Heart left ventricle (tissue), 16 donors: Measurements from ENCODE around the gene PDX1. TPM values are rescaled to one million over a fixed set of nuclear protein-coding genes. Genes with fewer than 3 reads are reported as not detected.

Source experiments
- ATAC-seq, 4 donors: fragments of 200-7000 bp; cut with Tn5 transposase; one replicate each; pipeline ENCODE4 v1.9.1; 2020 to 2022; ENCODE audit warnings: moderate library complexity in 4 of 4, mild to moderate bottlenecking in 3 of 4, moderate number of reproducible peaks in 1 of 4
- DNase-seq, 5 donors: peaks; one replicate each; pipeline ENCODE4 v3.0.0-alpha.2; 2020
- H3K27ac ChIP-seq, 12 donors: fragments of 200-600 bp; sonication (generic) in 4 of 12; one replicate each; pipeline versions ENCODE4 v1.5.0 to v1.8.0; 2016 to 2022; ENCODE audit warnings: mild to moderate bottlenecking in 2 of 12
- H3K27me3 ChIP-seq, 9 donors: fragments of 200-600 bp; sonication (generic) in 2 of 9; one replicate each; pipeline versions ENCODE4 v1.5.1 to v1.8.0; 2016 to 2022; ENCODE audit warnings: mild to moderate bottlenecking in 3 of 9
- H3K36me3 ChIP-seq, 9 donors: fragments of 200-600 bp; sonication (generic) in 2 of 9; one replicate each; pipeline versions ENCODE4 v1.5.0 to v1.8.0; 2018 to 2022; ENCODE audit warnings: mild to moderate bottlenecking in 2 of 9
- H3K4me1 ChIP-seq, 12 donors: fragments of 200-600 bp; sonication (generic) in 4 of 12; one replicate each; pipeline versions ENCODE4 v1.5.0 to v1.8.0; 2016 to 2022; ENCODE audit warnings: mild to moderate bottlenecking in 3 of 12
- H3K4me3 ChIP-seq, 12 donors: fragments of 200-600 bp; sonication (generic) in 4 of 12; one replicate each; pipeline versions ENCODE4 v1.5.0 to v1.8.0; 2017 to 2022; ENCODE audit warnings: mild to moderate bottlenecking in 9 of 12, moderate library complexity in 4 of 12
- H3K9me3 ChIP-seq, 12 donors: fragments of 200-600 bp; sonication (generic) in 4 of 12; one replicate each; pipeline versions ENCODE4 v1.5.0 to v1.8.0; 2016 to 2022; ENCODE audit warnings: mild to moderate bottlenecking in 1 of 12
- CTCF ChIP-seq, 12 donors: fragments of 200-600 bp; sonication (generic) in 4 of 12; IDR thresholded peaks; one replicate each; pipeline versions ENCODE4 v1.5.0 to v1.8.0; 2018 to 2022; ENCODE audit warnings: antibody characterized with exemption in 12 of 12, mild to moderate bottlenecking in 5 of 12
- POLR2A ChIP-seq, 2 donors: fragments of 450-650 bp; IDR thresholded peaks; one replicate each; pipeline ENCODE4 v1.6.1; 2017; ENCODE audit warnings: antibody characterized with exemption in 2 of 2, mild to moderate bottlenecking in 2 of 2, moderate library complexity in 2 of 2
- WGBS, 4 donors: extraction: QIAGEN DNeasy Blood & Tissue Kit in 2 of 4; methylation state at CpG; one replicate each; pipeline versions ENCODE4 v1.1.5 to v1.1.7; 2013 to 2018; 5-methylcytosine and 5-hydroxymethylcytosine counted together
- intact Hi-C, 10 donors: fragments of 100-400 bp; cut with DNase I; formaldehyde crosslinking; loops; one replicate each; pipeline versions ENCODE4 v1.11.1 to v1.14.2; 2022
- polyA plus RNA-seq, 2 donors: library from polyadenylated mRNA; stranded (reverse); fragments of 200-250 nt; gene quantifications; one replicate each; pipeline ENCODE4 v1.2.3, GENCODE V29; 2013
- total RNA-seq, 9 donors: library from RNA; depleted of rRNA in 2 of 9; stranded (reverse); fragments of >200 nt in 2 of 9; fragmentation: NEBNext Ultra II Directional in 3 of 9; extraction: Animal tissue kit (Norgen Biotek cat#: 25700) in 3 of 9; gene quantifications; one replicate each; pipeline versions ENCODE4 v1.1.0 to v1.2.4, GENCODE V29; 2016 to 2023
- donor health status: ischemic (EF 13 %, LVEDD 7.1; RV severe dilation, severe dysfunction).
- donor health status: healthy with polysubstance abuse.
- donor health status: DM: no; HTN: yes; CAD: no.
- donor health status: DM: no; HTN: no; CAD: no.
- donor health status: ischemic (EF 25% LVEDD 6.9; RV normal size, moderate dysfunction).
- donor health status: ischemic (EF 25% LVEDD 5.7; RV mildly dilated, moderate dysfunction).
- donor health status: healthy.
- donor health status: DM: yes; HTN: yes; CAD: no.
- donor health status: ischemic (EF 35%, LVEDD 5.7; RV mildly dilated, moderate dysfunction).
- donor health status: nonischemic (EF 11% LVEDD 7.7; RV severe dilation, severe dysfunction).
- donor health status: DM: yes; HTN: yes; CAD: no.
- donor health status: PGD.
- donor health status: ischemic (EF 29% LVEDD 5.4; RV normal size, mild dysfunction).
- donor health status: nonischemic (EF 23%, LVEDD 6.1; RV moderate dilation, normal function).

The PDX1 gene
- total and polyA plus RNA-seq, 11 donors = not detected

- Histone ChIP-seq H3K4me3 (peak overlapping the region; percentile 12 to 48 (median 32)), H3K27ac (no peak overlapping the region), H3K27me3 (peaks cover 79 to 100% (median 98%) of the 10 kb centered on the region in 9 donors), H3K4me1 (peaks cover 0 to 53% (median 25%) of the 10 kb centered on the region in 12 donors), H3K9me3 (no peaks in the 10 kb centered on the region), H3K36me3 (no peaks in the 10 kb centered on the region)
- ATAC-seq = peak in 1 of 4 donors; percentile 38
- intact Hi-C loops = loop anchor here in 2 of 10 donors (5.0 to 10.0 kb wide), 2 partner anchors 46 to 1626 kb away; partner anchors contain the start of gene CDX2 (in 1 of the 2)
- DNase-seq = no peak
- whole genome bisulfite sequencing, 4 donors = 0 to 1% (median 1%) methylated on average over 30 to 40 of the region's 40 CpGs
- no peak for TF ChIP-seq CTCF (IDR thresholded peaks at IDR 0.05)
- TF ChIP-seq POLR2A (IDR thresholded peaks at IDR 0.05) = no peak
Measured at GRCh38 chr13:27920677-27921420, 1.0 kb downstream of the PDX1 start.

DNA sequence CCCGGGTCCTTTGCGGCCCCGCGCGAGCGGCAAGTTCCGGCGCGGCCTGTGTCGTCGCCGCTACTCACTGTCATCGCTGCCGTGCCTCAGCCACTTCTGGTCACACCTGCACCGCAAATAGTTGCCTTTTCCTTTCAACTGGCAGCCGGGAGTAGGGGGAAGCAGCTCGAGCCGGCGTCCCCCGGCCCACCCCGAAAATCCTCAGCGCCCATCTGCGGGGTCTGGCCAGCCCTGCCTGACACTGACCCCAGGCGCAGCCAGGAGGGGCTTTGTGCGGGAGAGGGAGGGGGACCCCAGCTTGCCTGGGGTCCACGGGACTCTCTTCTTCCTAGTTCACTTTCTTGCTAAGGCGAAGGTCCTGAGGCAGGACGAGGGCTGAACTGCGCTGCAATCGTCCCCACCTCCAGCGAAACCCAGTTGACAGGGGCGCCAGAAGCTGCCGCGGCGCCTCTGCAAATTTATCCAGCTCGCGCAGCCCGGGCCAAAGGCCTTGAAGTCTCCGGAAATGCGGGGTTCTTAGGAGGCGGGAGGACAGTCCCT is 1.7 kb downstream of the PDX1 start:
- H3K27me3 ChIP-seq = peaks cover 86 to 100% (median 98%) of the 10 kb centered on the region in 9 donors

GRCh38 chr13:27921961-27922882 is 2.4 kb downstream of the PDX1 start:
- Histone ChIP-seq H3K27me3 (peaks cover 88 to 100% (median 98%) of the 10 kb centered on the region in 9 donors), H3K4me1 (peaks cover 0 to 50% (median 23%) of the 10 kb centered on the region in 12 donors)
- WGBS, 4 donors = 5 to 7% (median 5%) methylated on average over 21 to 39 of the region's 39 CpGs

More for the DNA sequence above, 1.7 kb downstream of the PDX1 start:
- 1 to 4% (median 3%) methylated on average over 17 to 41 of the region's 41 CpGs for WGBS, 4 donors
- H3K27ac ChIP-seq = no peak overlapping the region
- peaks cover 0 to 53% (median 25%) of the 10 kb centered on the region in 12 donors for H3K4me1 ChIP-seq
- intact Hi-C loops = loop anchor here in 2 of 10 donors (5.0 to 10.0 kb wide), 2 partner anchors 46 to 1627 kb away; partner anchors contain the start of gene CDX2 (in 1 of the 2)
- TF ChIP-seq POLR2A (IDR thresholded peaks at IDR 0.05) = no peak
- TF ChIP-seq CTCF (IDR thresholded peaks at IDR 0.05) = no peak
- no peaks in the 10 kb centered on the region for H3K36me3 ChIP-seq
- peak overlapping the region in 11 of 12 donors; percentile 17 to 48 (median 32) for H3K4me3 ChIP-seq
- DNase-seq (no peak), ATAC-seq (no peak)
- H3K9me3 ChIP-seq = no peaks in the 10 kb centered on the region

More at GRCh38 chr13:27921961-27922882, 2.4 kb downstream of the PDX1 start:
- Histone ChIP-seq H3K36me3 (no peaks in the 10 kb centered on the region), H3K27ac (no peak overlapping the region), H3K4me3 (peak overlapping the region in 1 of 12 donors; percentile 17), H3K9me3 (no peaks in the 10 kb centered on the region)
- DNase-seq (no peak), ATAC-seq (no peak)
- intact Hi-C loops = loop anchor here in 2 of 10 donors (5.0 to 10.0 kb wide), 2 partner anchors 45 to 1627 kb away; partner anchors contain the start of gene CDX2 (in 1 of the 2)
- TF ChIP-seq POLR2A (IDR thresholded peaks at IDR 0.05) (no peak), CTCF (IDR thresholded peaks at IDR 0.05) (no peak)
